ENCODE data around the gene HHAT. TPM values are rescaled to one million over a fixed set of nuclear protein-coding genes. Genes with fewer than 3 reads are reported as not detected.

HHAT gene
- total RNA-seq, 1 donor from 2014 or later: 14.7 TPM

DNA sequence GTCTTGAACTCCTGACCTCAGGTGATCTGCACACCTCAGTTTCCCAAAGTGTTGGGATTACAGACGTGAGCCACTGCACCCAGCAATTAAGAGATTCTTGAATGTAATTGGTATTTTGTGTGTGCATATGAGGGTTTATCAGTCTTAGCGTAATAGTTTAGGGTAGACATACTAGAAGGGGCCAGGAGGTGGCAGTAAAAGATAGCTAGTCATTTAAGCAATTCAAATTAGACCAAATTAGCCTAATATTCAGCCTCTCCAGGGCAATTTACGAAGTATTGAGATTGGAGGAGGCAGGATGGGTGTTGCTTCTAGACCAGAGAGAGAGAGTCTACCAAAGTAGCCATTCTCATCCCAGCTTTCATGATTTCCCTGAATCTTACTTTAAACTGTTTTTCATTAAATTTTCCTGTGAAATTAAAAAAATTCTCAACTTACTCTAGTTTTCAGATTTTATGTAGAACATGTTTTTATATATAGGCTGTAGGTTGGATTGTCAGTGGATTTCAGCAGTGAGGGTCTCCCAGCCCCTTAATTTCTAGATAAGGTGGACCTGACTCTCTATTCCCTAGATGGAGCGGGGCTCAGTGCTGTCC, 119.7 kb downstream of the HHAT start:
- no peaks in the 10 kb centered on the region for H3K27me3 Mint-ChIP-seq
- H3K36me3 Mint-ChIP-seq (ENCODE audit: insufficient read depth): no peaks in the 10 kb centered on the region
- no peak for DNase-seq (ENCODE audit: low spot score, unreplicated experiment)
- TF ChIP-seq CTCF (IDR thresholded peaks at IDR 0.05; ENCODE audit: unreplicated experiment): peak; percentile 78
- H3K4me3 Mint-ChIP-seq (ENCODE audit: low read depth): no peak overlapping the region
- peaks cover under 1% of the 10 kb centered on the region for H3K4me1 Mint-ChIP-seq (ENCODE audit: low read depth)
- H3K9me3 Mint-ChIP-seq (ENCODE audit: low read depth): no peaks in the 10 kb centered on the region
- peak overlapping the region; percentile 45 for H3K27ac Mint-ChIP-seq

DNA sequence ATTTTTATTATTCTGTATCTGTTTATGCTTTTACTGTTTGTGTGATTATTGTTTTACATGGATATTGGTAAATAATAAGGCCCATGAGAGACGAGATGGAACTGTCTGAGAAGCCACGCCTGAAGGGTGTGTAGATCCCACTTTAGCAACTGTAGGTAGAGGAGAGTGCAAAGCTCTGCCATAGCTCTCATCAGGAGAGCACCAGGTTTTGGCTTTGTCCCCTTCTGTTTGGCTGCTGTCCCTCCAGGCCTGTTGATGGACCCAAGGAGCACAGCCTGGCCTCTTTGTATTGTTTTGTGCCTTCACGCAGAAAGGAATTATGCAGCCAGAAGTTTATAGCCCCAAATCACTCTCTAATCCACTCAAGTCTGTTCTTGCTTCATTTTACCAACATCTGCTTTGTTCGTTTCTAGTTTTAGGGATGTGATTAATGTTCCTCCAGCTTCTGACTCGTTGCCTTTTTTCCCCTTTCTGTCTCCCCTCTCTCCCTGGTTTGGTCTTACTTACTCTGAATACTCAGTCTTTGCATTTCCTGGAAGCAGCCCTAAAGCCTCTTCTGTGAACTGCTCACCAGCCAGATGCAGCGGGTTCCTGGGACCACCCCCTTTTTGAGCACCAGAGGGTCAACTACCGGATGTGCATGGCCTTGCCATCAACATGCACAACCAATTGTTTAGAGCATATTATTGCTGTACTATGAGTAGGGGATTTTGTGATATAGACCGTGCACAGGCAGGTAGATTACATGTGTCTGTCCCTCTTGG, 127.3 kb downstream of the HHAT start:
- Mint-ChIP-seq H3K36me3 (ENCODE audit: insufficient read depth) (peaks cover 2% of the 10 kb centered on the region), H3K4me1 (ENCODE audit: low read depth) (peaks cover 1% of the 10 kb centered on the region), H3K4me3 (ENCODE audit: low read depth) (no peak overlapping the region), H3K27ac (no peak overlapping the region), H3K9me3 (ENCODE audit: low read depth) (peaks cover 3% of the 10 kb centered on the region), H3K27me3 (no peaks in the 10 kb centered on the region)
- no peak for DNase-seq (ENCODE audit: low spot score, unreplicated experiment)
- no peak for TF ChIP-seq CTCF (IDR thresholded peaks at IDR 0.05; ENCODE audit: unreplicated experiment)

- no peak overlapping the region for H3K4me3 Mint-ChIP-seq (ENCODE audit: low read depth)
- TF ChIP-seq CTCF (IDR thresholded peaks at IDR 0.05; ENCODE audit: unreplicated experiment): no peak
- DNase-seq (ENCODE audit: low spot score, unreplicated experiment): no peak
- peaks cover 3% of the 10 kb centered on the region for H3K9me3 Mint-ChIP-seq (ENCODE audit: low read depth)
- H3K27ac Mint-ChIP-seq: no peak overlapping the region
- H3K4me1 Mint-ChIP-seq (ENCODE audit: low read depth): peaks cover 1% of the 10 kb centered on the region
- peaks cover 2% of the 10 kb centered on the region for H3K36me3 Mint-ChIP-seq (ENCODE audit: insufficient read depth)
- H3K27me3 Mint-ChIP-seq: no peaks in the 10 kb centered on the region
Measured at GRCh38 chr1:210456731-210457255, 128.1 kb downstream of the HHAT start.

- H3K36me3 Mint-ChIP-seq (ENCODE audit: insufficient read depth): peaks cover 2% of the 10 kb centered on the region
- no peak for DNase-seq (ENCODE audit: low spot score, unreplicated experiment)
- no peak for TF ChIP-seq CTCF (IDR thresholded peaks at IDR 0.05; ENCODE audit: unreplicated experiment)
- no peak overlapping the region for H3K4me3 Mint-ChIP-seq (ENCODE audit: low read depth)
- no peaks in the 10 kb centered on the region for H3K27me3 Mint-ChIP-seq
- peaks cover 1% of the 10 kb centered on the region for H3K4me1 Mint-ChIP-seq (ENCODE audit: low read depth)
- no peak overlapping the region for H3K27ac Mint-ChIP-seq
- peaks cover 3% of the 10 kb centered on the region for H3K9me3 Mint-ChIP-seq (ENCODE audit: low read depth)
Measured at GRCh38 chr1:210457568-210457967, 128.9 kb downstream of the HHAT start.

DNA sequence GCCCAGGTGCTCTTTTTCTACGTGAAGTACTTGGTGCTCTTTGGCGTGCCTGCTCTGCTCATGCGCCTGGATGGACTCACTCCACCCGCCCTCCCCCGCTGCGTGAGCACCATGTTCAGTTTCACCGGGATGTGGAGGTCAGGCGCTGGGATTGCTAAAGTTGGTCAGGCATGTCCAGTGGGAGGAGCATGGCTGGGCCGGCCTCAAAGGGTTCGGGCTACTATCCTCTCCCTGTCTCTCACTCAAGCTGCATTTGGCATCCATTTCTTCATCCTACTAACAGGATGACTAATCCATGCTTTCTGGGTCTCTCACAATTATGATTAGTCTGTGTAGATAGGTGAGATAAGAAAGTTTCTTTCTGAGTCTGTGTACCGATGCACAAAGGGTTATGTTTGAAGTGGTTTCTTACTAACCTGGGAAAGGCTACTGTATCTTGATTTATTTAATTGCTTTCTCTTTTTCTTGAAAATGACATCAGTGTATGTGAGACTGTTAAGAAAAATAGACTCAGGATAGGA, 135.9 kb downstream of the HHAT start:
- no peak overlapping the region for H3K27ac Mint-ChIP-seq

More for the DNA sequence above, 135.9 kb downstream of the HHAT start:
- H3K4me3 Mint-ChIP-seq (ENCODE audit: low read depth): no peak overlapping the region
- no peaks in the 10 kb centered on the region for H3K9me3 Mint-ChIP-seq (ENCODE audit: low read depth)
- H3K4me1 Mint-ChIP-seq (ENCODE audit: low read depth): no peaks in the 10 kb centered on the region
- no peak for TF ChIP-seq CTCF (IDR thresholded peaks at IDR 0.05; ENCODE audit: unreplicated experiment)
- no peaks in the 10 kb centered on the region for H3K27me3 Mint-ChIP-seq
- peaks cover 1% of the 10 kb centered on the region for H3K36me3 Mint-ChIP-seq (ENCODE audit: insufficient read depth)
- no peak for DNase-seq (ENCODE audit: low spot score, unreplicated experiment)
